Right lobe of liver (tissue), 6 donors: ENCODE results near the gene ZNF493. TPM values are rescaled to one million over a fixed set of nuclear protein-coding genes. Genes with fewer than 3 reads are reported as not detected.

Source experiments
- ATAC-seq, 4 donors: fragments of 200-7000 bp; cut with Tn5 transposase; one replicate each; pipeline ENCODE4 v1.9.1; 2020; ENCODE audit warnings: mild to moderate bottlenecking in 4 of 4, moderate library complexity in 4 of 4
- DNase-seq, 3 donors: peaks; one replicate each; pipeline ENCODE4 v3.0.0-alpha.2; 2020
- H3K27ac ChIP-seq, 3 donors: fragments of 200-600 bp; one replicate each; pipeline ENCODE4 v1.8.0; 2022
- H3K27me3 ChIP-seq, 2 donors: fragments of 200-600 bp; one replicate each; pipeline ENCODE4 v1.8.0; 2022
- H3K36me3 ChIP-seq, 4 donors: fragments of 200-600 bp; sonication (generic) in 1 of 4; one replicate each; pipeline versions ENCODE4 v1.5.1 to v1.8.0; 2017 to 2022; ENCODE audit warnings: control low read depth in 1 of 4
- H3K4me1 ChIP-seq, 4 donors: fragments of 200-600 bp; sonication (generic) in 1 of 4; one replicate each; pipeline versions ENCODE4 v1.5.1 to v1.8.0; 2017 to 2022; ENCODE audit warnings: control low read depth in 1 of 4
- H3K4me3 ChIP-seq, 3 donors: fragments of 200-600 bp; one replicate each; pipeline ENCODE4 v1.8.0; 2022
- H3K9me3 ChIP-seq, 4 donors: fragments of 200-600 bp; sonication (generic) in 1 of 4; one replicate each; pipeline versions ENCODE4 v1.5.1 to v1.8.0; 2017 to 2022; ENCODE audit warnings: control low read depth in 1 of 4
- POLR2A ChIP-seq: fragments of 450-650 bp; IDR thresholded peaks from one replicate; pipeline ENCODE4 v1.6.1; 2017; ENCODE audit warnings: antibody characterized with exemption, mild to moderate bottlenecking
- WGBS: methylation state at CpG from one replicate; pipeline ENCODE4 v1.1.6; 2018; ENCODE audit warnings: low coverage, low lambda C conversion rate; ENCODE audit not compliant: insufficient coverage; ENCODE audit errors: missing lambda C conversion rate; 5-methylcytosine and 5-hydroxymethylcytosine counted together
- intact Hi-C, 2 donors: fragments of 100-400 bp; cut with DNase I; formaldehyde crosslinking; loops; one replicate each; pipeline versions ENCODE4 v1.11.2 to v1.14.1; 2022
- total RNA-seq, 6 experiments: library from RNA; depleted of rRNA in 2 of 6; stranded (reverse); fragments of >200 nt in 2 of 6; fragmentation: NEBNext Ultra II Directional in 3 of 6; extraction: Animal tissue kit (Norgen Biotek cat#: 25700) in 3 of 6; gene quantifications; one replicate each; pipeline versions ENCODE4 v1.1.0 to v1.2.4, GENCODE V29; 2016 to 2023
- TF ChIP-seq, protein P1 (sequence below), 4 donors: fragments of 200-600 bp in 3 of 4; fragments of 450-650 bp in 1 of 4; IDR thresholded peaks; one replicate each; pipeline versions ENCODE4 v1.5.1 to v1.8.0; 2016 to 2022; ENCODE audit warnings: antibody characterized with exemption in 4 of 4, mild to moderate bottlenecking in 2 of 4
- donor health status: DM: no; HTN: yes; CAD: no.
- donor health status: DM: no; HTN: no; CAD: no.
- donor health status: DM: no; HTN: no; CAD: no.
- donor health status: DM: no; HTN: yes; CAD: no.
- donor health status: DM: no; HTN: yes; CAD: no.

The ZNF493 gene
- total RNA-seq, 6 experiments from 2014 or later = 5.9 to 9.3 (median 6.8) TPM

DNA sequence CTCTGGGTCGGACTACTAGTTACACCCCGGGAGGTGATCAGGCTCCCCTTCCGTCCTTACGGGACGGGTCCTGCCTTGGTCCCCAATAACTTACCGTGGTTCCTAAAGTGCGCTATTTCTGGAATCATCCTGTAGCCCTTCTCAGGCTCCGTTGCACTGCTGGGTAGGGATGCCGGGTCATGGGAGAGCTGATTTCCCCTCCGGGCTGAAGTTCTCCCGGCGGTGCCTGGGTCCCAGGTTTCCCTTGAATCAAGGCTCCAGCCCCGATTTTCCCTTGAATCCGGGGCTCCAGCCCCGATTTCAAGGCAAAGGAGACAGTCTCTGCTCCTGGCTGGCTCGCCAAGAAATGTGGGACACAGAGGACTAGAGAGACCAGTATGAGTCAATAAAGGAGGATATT, 43.4 kb downstream of the ZNF493 start:
- H3K4me1 ChIP-seq = no peaks in the 10 kb centered on the region
- H3K36me3 ChIP-seq = no peaks in the 10 kb centered on the region
- ATAC-seq (no peak), DNase-seq (no peak)
- WGBS = 78% methylated on average over 5 of the region's 16 CpGs
- TF ChIP-seq, protein P1, sequence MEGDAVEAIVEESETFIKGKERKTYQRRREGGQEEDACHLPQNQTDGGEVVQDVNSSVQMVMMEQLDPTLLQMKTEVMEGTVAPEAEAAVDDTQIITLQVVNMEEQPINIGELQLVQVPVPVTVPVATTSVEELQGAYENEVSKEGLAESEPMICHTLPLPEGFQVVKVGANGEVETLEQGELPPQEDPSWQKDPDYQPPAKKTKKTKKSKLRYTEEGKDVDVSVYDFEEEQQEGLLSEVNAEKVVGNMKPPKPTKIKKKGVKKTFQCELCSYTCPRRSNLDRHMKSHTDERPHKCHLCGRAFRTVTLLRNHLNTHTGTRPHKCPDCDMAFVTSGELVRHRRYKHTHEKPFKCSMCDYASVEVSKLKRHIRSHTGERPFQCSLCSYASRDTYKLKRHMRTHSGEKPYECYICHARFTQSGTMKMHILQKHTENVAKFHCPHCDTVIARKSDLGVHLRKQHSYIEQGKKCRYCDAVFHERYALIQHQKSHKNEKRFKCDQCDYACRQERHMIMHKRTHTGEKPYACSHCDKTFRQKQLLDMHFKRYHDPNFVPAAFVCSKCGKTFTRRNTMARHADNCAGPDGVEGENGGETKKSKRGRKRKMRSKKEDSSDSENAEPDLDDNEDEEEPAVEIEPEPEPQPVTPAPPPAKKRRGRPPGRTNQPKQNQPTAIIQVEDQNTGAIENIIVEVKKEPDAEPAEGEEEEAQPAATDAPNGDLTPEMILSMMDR (IDR thresholded peaks at IDR 0.05) = no peak
- TF ChIP-seq POLR2A = no peak
- no peak overlapping the region for H3K4me3 ChIP-seq
- H3K27me3 ChIP-seq = no peaks in the 10 kb centered on the region
- peaks cover 0 to under 1% (median 0%) of the 10 kb centered on the region in 4 donors for H3K9me3 ChIP-seq
- H3K27ac ChIP-seq = no peak overlapping the region
- intact Hi-C loops = no loop called here

DNA sequence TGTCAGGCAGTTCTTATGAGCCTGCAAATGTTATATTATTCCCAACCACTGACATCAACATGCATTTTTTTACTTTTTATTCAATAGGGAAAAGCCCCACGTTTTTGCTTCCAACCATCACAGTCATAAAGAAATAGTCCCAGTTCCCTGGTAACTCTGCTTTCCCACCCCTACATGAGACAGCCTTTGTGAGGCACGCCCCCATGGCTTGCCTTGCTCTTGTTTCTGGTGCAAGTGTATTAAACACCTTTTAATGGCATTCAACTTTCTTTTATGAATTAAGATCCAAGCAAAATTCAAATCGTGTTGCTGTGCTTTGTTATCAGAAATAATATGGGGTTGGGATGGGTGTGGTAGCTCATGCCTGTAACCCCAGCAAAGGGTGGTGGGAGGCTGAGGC, 54.3 kb downstream of the ZNF493 start:
- no peak for ATAC-seq
- no peak for DNase-seq
- no peak overlapping the region for H3K27ac ChIP-seq
- intact Hi-C loops = no loop called here
- WGBS = 55% methylated on average over 3 of the region's 3 CpGs
- no peak overlapping the region for H3K4me3 ChIP-seq
- no peaks in the 10 kb centered on the region for H3K4me1 ChIP-seq
- H3K27me3 ChIP-seq = no peaks in the 10 kb centered on the region
- no peaks in the 10 kb centered on the region for H3K9me3 ChIP-seq
- TF ChIP-seq POLR2A = no peak
- TF ChIP-seq, protein P1 (IDR thresholded peaks at IDR 0.05) = no peak
- no peaks in the 10 kb centered on the region for H3K36me3 ChIP-seq

DNA sequence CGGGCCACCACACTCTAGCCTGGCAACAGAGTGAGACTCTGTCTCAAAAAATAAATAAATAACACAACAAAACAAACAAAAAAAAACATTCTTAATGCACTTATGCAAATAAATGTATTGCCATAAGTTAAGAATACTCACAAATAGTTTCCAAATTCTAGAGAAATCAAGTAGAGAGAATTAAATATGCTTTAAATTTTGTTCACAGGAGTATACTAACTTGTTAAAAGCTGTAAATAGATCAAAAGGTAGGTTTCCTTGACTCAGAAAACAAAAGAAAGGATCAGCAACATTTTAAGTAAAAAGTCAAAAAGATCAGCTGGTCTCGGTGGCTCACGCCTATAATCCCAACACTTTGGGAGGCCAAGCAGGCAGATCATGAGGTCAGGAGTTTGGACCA, 58.0 kb downstream of the ZNF493 start:
- intact Hi-C loops = no loop called here
- Histone ChIP-seq H3K27me3 (no peaks in the 10 kb centered on the region), H3K4me1 (no peaks in the 10 kb centered on the region), H3K36me3 (no peaks in the 10 kb centered on the region), H3K9me3 (peaks cover 0 to 5% (median 2%) of the 10 kb centered on the region in 4 donors), H3K27ac (no peak overlapping the region), H3K4me3 (no peak overlapping the region)
- no peak for TF ChIP-seq POLR2A
- TF ChIP-seq, protein P1 (IDR thresholded peaks at IDR 0.05) = no peak
- ATAC-seq (no peak), DNase-seq (no peak)
- WGBS = 85% methylated on average over 3 of the region's 3 CpGs

DNA sequence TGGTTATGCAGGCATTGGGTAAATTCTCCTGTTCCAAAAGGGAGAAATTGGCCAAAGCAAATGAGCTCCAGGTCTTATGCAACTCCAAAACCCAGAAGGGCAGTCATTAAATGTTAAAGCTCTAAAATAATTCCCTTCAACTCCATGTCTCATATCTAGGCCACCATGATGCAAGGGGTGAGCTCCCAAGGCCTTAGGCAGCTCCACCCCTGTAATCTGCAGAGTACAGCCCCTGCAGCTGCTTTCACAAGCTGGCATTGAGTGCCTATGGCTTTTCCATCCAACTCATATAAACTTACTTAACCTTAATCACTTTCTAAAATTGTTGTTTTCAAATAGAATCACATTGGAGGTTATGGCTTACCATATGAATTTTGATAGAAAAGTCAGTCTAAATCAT, 63.8 kb downstream of the ZNF493 start:
- TF ChIP-seq, protein P1 (IDR thresholded peaks at IDR 0.05) = no peak
- no peak for TF ChIP-seq POLR2A
- ATAC-seq (no peak), DNase-seq (no peak)
- H3K27me3 ChIP-seq = no peaks in the 10 kb centered on the region
- peaks cover 0 to 5% (median 2%) of the 10 kb centered on the region in 4 donors for H3K9me3 ChIP-seq
- intact Hi-C loops = no loop called here
- H3K4me1 ChIP-seq = no peaks in the 10 kb centered on the region
- H3K4me3 ChIP-seq = no peak overlapping the region
- no peaks in the 10 kb centered on the region for H3K36me3 ChIP-seq
- no peak overlapping the region for H3K27ac ChIP-seq

DNA sequence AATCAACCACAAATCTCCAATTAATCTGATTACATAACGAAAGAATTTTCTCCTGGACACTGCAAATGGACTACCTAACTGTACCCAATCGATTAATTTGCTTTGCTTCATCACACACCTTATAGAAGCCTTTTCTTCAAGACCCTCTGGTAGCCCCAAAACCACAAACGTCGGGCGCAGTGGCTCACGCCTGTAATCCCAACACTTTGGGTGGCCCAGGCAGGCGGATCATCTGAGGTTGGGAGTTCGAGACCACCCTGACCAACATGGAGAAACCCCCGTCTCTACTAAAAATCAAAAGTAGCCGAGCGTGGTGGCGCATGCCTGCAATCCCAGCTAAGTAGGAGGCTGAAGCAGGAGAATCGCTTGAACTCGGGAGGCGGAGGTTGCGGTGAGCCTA, 65.6 kb downstream of the ZNF493 start:
- Histone ChIP-seq H3K4me3 (no peak overlapping the region), H3K4me1 (no peaks in the 10 kb centered on the region), H3K27me3 (no peaks in the 10 kb centered on the region), H3K36me3 (no peaks in the 10 kb centered on the region), H3K27ac (no peak overlapping the region), H3K9me3 (peaks cover 0 to 4% (median 0%) of the 10 kb centered on the region in 4 donors)
- WGBS = 92% methylated on average over 16 of the region's 16 CpGs
- TF ChIP-seq, protein P1 (IDR thresholded peaks at IDR 0.05) = no peak
- TF ChIP-seq POLR2A = no peak
- ATAC-seq (no peak), DNase-seq (no peak)
- intact Hi-C loops = no loop called here
